ENCODE measurements around the gene PTPRD. TPM values are rescaled to one million over a fixed set of nuclear protein-coding genes. Genes with fewer than 3 reads are reported as not detected.

The PTPRD gene
- total RNA-seq, 1 donor from 2014 or later = 139 TPM

GRCh38 chr9:8456344-8456743 is 2156.5 kb downstream of the PTPRD start:
- DNase-seq (ENCODE audit: low read depth, low spot score) = no peak
- Mint-ChIP-seq H3K9me3 (no peaks in the 10 kb centered on the region), H3K36me3 (ENCODE audit: low read depth) (peaks cover 17% of the 10 kb centered on the region), H3K4me3 (no peak overlapping the region), H3K4me1 (peaks cover 4% of the 10 kb centered on the region), H3K27me3 (ENCODE audit: low read depth) (no peaks in the 10 kb centered on the region), H3K27ac (ENCODE audit: unreplicated experiment) (no peak overlapping the region)
- TF ChIP-seq CTCF (conservative IDR thresholded peaks at IDR 0.05) = no peak

- Mint-ChIP-seq H3K27ac (ENCODE audit: unreplicated experiment) (no peak overlapping the region), H3K9me3 (no peaks in the 10 kb centered on the region), H3K4me1 (peaks cover 11% of the 10 kb centered on the region), H3K27me3 (ENCODE audit: low read depth) (no peaks in the 10 kb centered on the region), H3K36me3 (ENCODE audit: low read depth) (peaks cover 3% of the 10 kb centered on the region), H3K4me3 (no peak overlapping the region)
- DNase-seq (ENCODE audit: low read depth, low spot score) = no peak
- TF ChIP-seq CTCF (conservative IDR thresholded peaks at IDR 0.05) = no peak
Measured at GRCh38 chr9:8450810-8451545, 2161.8 kb downstream of the PTPRD start.

- TF ChIP-seq CTCF (conservative IDR thresholded peaks at IDR 0.05) = no peak
- H3K4me1 Mint-ChIP-seq = peaks cover 11% of the 10 kb centered on the region
- no peak overlapping the region for H3K27ac Mint-ChIP-seq (ENCODE audit: unreplicated experiment)
- H3K36me3 Mint-ChIP-seq (ENCODE audit: low read depth) = peaks cover 5% of the 10 kb centered on the region
- no peak for DNase-seq (ENCODE audit: low read depth, low spot score)
- H3K27me3 Mint-ChIP-seq (ENCODE audit: low read depth) = no peaks in the 10 kb centered on the region
- H3K4me3 Mint-ChIP-seq = no peak overlapping the region
- no peaks in the 10 kb centered on the region for H3K9me3 Mint-ChIP-seq
Measured at GRCh38 chr9:8448226-8448625, 2164.6 kb downstream of the PTPRD start.

GRCh38 chr9:8447601-8448000 is 2165.2 kb downstream of the PTPRD start:
- TF ChIP-seq CTCF (conservative IDR thresholded peaks at IDR 0.05) = no peak
- H3K4me3 Mint-ChIP-seq = no peak overlapping the region
- no peak overlapping the region for H3K27ac Mint-ChIP-seq (ENCODE audit: unreplicated experiment)
- no peaks in the 10 kb centered on the region for H3K9me3 Mint-ChIP-seq
- H3K27me3 Mint-ChIP-seq (ENCODE audit: low read depth) = no peaks in the 10 kb centered on the region
- H3K36me3 Mint-ChIP-seq (ENCODE audit: low read depth) = peaks cover 4% of the 10 kb centered on the region
- DNase-seq (ENCODE audit: low read depth, low spot score) = no peak
- H3K4me1 Mint-ChIP-seq = peaks cover 8% of the 10 kb centered on the region

GRCh38 chr9:8437876-8438275 is 2174.9 kb downstream of the PTPRD start:
- TF ChIP-seq CTCF (conservative IDR thresholded peaks at IDR 0.05) = no peak
- H3K9me3 Mint-ChIP-seq = no peaks in the 10 kb centered on the region
- H3K4me1 Mint-ChIP-seq = peaks cover 14% of the 10 kb centered on the region
- H3K4me3 Mint-ChIP-seq = no peak overlapping the region
- H3K36me3 Mint-ChIP-seq (ENCODE audit: low read depth) = peaks cover 11% of the 10 kb centered on the region
- no peaks in the 10 kb centered on the region for H3K27me3 Mint-ChIP-seq (ENCODE audit: low read depth)
- no peak overlapping the region for H3K27ac Mint-ChIP-seq (ENCODE audit: unreplicated experiment)
- no peak for DNase-seq (ENCODE audit: low read depth, low spot score)

Data from neural crest cell (in vitro differentiated cells).